Hematopoietic multipotent progenitor cell treated with erythropoietin and hydrocortisone succinate and interleukin-3 and kit ligand, for 6 days (in vitro differentiated cells): Measurements from ENCODE around the gene SLC27A1.
"Not testable (repeated sequence)": the region's sequence is repeated elsewhere in the genome, so short reads cannot be mapped to it uniquely, and the experiment has no call there.

ENCODE experiments used
- DNase-seq: peaks from one replicate; pipeline ENCODE4 v3.0.0-alpha.2; 2015

SLC27A1 gene

DNA sequence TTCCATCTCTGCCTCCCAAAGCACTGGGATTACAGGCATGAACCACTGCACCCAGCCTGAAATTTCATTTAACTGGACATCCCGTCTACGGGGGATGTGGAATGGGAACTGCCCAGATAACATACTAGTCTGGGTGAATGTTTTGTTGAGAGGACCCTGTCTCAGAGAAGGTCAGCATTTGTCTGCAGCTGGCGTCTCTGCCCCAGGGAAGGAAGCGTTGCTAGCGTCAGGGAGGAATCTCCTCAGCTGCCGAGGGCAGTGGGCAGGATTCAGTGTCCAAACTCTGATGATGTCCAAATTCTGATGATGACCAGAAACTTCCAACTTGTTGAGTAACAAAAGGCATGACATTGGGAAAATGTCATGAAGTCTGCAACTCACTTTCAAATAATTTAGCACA lies 12.7 kb upstream of the SLC27A1 start:
- DNase-seq = no peak

DNA sequence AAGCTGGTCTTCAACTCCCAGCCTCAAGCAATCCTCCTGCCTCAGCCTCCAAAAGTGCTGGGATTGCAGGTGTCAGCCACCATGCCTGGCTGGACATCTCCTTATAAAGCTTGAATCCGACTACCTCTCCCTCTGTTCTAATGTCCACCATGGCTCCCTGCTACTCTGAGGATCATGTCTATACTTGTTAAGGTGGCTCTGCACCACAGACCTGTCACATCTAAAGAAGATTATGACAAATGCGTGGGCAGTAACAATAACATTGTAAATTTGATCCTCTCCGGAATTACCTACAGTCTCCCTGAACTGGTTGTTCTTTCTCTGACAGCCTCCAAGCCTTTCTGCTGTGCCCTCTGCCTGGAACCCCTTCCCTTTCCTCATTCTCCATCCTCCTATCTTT lies 11.4 kb upstream of the SLC27A1 start:
- DNase-seq = no peak

DNA sequence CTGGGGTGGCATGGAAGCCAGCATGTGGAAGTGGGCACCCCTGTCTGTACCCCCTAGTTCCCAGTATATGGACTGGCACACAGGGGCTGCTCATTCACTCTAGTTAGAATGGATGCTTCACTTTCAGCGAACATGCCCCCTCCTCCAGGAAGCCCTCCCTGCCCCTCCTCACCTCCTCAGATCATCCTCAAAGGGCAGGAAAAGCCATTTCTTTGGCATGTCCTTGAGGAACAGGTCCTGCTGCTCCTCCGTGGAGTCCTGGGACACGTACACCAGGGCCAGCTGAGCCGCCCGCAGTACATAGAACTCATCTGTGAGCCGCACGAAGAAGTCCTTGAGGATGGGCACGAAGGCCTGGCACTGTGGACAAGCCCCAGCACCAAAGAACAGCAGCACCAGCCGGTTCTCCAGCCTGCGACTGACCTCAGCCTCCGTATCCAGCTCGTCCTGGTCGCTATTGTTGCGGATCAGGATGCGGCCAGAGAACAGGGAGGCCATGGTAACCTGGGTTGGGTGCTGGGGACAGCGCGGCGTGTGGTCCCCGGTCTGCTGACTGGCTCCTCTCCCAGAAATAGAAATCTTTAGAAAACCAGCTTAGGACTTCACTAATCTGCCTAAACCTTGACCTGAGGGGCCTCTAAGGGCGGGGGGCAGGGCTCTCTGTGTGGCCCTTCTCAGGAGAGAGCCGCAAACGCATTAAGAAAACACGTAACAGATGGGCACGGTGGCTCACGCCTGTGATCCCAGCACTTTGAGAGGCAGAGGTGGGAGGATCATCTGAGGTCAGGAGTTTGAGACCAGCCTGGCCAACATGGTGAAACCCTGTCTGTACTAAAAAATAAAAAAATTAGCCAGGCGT lies 9.7 kb upstream of the SLC27A1 start, which contains the start of gene NXNL1:
Gene NXNL1, minus strand, starts transcription at position 555 of the 859 bp plus-strand sequence. Its CDS starts 57 bp downstream, at position 498.
- no peak for DNase-seq

DNA sequence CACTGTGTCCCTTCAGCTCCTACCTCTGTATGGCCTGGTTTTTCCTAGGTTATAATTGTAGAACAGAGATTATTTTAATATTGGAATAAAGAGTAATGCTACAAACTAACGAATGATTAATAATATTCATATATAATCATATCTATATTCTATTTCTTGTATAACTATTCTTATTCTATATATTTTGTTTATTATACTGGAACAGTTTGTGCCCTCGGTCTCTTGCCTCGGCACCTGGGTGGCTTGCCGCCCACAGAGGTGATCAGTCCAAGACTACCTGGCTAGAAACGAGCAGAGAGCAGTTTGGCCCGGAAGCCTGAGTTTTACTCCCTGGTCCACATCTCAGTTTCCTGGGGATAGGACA lies 3.9 kb upstream of the SLC27A1 start:
- no peak for DNase-seq

DNA sequence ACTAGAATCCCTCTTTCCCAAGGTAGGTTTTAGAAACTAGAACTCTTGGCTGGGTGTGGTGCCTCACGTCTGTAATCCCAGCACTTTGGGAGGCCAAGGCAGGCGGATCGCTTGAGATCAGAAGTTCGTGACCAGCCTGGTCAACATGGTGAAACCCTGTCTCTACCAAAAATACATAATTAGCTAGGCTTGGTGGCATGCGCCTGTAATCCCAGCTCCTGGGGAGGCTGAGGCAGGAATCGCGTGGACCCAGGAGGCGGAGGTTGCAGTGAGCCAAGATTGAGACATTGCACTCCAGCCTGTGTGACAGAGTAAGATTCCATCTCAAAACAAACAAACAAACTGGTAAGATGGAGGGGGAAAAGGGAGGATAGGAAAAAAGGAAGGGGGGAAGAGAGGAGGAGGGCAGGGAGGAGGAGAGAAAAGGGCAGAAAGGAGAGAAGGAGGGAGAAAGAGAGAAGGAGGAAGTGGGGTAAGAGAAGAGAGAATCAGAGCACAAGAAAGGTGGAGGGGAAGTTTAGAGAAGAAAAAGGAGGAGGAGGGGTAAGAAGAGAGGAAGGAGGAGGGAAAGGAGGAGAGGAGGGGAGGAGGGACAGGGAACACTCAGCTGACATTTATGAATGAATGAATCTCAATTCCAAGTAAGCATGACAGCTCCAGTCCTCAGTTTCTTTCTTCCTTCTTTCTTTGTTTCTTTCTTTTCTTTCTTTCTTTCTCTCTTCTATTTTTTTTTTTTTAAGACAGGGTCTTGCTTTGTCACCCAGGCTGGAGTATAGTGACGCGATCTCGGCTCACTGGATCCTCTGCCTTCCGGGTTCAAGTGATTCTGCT lies 2.6 kb upstream of the SLC27A1 start:
- no peak for DNase-seq

DNA sequence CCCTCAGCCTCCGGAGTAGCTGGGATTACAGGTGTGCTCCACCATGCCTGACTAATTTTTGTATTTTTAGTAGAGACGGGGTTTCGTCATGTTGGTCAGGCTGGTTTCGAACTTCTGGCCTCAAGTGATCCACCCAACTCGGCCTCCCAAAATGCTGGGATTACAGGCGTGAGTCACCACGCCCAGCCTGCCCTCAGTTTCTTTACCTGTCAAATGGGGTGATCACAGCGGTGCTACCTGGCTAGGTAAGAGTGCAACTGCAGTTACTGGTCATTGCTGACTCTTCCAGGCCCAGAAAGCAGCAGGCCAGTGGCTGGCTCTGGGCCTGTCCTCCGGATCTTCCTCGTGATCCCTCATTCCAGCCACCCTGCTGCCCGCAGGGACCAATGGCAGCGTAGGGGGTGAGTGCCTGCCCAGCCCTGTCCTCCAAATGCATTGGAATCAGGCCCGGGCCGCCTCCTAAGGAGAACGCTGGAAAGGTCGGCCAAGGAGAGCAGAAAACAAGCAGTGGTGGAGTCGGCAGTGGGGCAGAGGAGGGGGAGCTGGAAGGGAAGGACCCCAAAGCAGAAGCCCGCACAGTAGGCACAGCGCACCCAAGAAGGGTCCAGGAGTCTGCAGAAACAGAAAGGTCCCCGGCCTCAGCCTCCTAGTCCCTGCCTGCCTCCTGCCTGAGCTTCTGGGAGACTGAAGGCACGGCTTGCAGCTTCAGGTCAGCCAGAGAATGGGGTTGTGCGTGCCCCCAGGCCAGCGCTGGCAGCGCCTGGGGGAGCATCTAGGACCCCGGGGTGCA lies 1.8 kb upstream of the SLC27A1 start:
- DNase-seq = no peak

DNA sequence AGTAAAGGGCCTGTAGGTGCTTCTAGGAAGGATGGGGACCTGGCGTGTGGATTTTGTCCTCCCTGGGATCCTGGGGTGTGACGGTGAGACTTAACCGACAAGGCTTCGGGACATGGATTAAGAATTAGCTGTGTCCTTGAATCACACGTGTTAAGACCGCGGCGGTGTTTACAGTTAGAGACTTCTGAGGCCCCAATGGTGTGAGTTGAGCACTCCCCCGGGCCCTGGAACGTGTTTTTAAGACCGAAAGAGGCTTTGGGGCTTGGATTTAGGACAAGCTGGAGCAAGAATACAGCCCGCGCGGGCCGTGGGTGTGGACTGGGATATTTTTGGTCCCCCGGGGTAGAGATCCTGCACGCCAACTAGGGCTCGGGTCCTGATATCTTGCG lies 1.2 kb upstream of the SLC27A1 start:
- DNase-seq = no peak

DNA sequence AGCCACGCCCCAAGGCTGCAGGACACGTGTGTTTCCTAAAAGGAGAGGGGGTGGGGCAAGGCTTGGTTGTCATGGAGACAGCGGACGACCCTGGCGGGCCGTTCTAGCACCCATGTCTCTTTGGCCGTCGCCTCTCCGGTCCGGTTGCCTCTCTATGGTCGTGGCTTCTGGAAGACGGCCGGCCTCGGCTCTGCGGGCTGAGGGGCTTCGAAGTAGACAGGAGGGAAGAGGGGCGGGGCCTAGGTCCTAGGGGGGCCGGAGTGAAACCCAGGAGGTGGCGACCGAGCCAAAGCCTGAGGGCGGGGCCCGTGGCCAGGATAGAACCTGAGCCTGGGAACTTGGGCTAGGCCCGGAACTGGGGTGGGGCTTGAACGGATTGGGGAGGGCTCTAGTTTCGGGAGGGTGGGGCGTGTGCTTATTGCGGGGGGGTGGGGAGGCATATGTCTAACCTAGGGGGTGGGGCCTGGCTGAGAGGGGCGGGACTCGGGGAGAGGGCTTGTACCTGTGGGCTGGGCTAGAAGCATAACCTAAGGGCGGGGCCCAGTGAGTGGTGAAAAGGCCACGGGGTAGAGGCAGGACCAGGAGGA lies 750 bp upstream of the SLC27A1 start:
- peak; percentile 98 for DNase-seq

DNA sequence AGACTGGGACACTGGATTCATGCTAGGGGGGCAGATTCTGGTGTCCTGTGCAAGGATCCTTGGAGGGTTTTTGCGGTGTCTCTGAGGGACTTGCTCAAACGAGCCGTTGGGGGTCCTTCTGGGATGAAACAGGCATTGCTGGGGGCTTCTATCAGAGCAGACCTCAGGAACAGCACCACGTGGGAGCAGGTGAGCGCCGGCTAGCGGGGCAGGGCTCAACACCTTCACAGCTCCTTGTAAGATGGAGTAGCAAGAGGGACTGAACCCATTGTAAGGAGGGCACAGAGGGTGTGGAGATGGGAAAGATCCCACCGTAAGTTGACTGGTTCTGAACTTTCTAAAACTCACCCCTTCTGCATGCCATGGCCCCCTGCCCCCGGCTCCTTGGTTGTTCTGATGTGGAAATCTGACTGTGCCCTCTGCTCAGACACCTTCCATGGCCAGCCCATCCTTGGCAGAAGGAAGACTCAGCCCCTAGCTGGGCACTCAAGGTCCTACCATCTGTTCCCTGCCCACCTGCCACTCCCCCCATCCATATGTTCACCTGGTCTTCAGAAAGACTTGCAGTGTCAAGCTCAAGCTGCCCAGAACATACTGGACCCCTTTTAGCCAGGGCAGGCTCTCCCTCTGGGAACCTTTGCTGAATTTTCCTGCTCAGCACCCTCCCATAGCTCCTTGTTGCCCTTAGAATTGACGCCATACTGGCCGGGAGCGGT lies 1.2 kb downstream of the SLC27A1 start:
- no peak for DNase-seq

DNA sequence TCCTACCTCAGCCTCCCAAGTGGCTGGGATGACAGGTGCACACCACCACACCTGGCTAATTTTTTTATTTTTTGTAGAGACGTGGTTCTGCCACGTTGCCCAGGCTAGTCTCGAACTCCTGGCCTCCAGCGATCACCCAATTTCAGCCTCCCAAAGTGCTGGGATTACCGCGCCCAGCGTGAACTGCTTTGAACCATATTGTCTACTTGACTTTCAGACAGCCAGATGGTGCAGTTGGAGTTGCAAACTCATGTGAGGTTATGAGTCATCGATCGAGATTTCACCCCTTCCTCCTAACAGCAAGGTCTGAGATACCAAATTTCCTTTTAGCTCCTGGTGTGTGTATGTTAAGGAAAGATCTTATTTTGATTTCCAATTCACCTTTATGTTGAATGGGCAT lies 2.7 kb downstream of the SLC27A1 start:
- peak; percentile 61 for DNase-seq

DNA sequence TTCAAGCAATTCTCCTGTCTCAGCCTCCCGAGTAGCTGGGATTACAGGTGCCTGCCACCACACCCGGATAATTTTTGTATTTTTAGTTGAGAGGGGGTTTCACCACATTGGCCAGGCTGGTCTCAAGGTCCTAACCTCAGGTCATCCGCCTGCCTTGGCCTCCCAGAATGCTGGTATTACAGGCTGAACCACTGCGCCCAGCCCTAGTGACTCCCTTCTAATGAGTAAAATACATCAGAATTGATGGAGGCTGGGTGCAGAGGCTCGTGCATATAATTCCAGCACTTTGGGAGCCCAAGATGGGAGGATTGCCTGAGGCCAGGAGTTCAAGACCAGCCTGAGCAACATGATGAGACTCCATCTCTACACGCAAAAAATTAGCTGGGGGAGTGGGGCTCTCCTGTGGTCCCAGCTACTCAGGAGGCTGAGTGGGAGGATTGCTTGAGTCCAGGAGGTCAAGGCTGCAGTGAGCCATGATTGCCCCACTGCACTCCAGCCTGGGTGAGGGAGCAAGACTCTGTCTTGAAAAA lies 4.8 kb downstream of the SLC27A1 start:
- DNase-seq = not testable (repeated sequence)

DNA sequence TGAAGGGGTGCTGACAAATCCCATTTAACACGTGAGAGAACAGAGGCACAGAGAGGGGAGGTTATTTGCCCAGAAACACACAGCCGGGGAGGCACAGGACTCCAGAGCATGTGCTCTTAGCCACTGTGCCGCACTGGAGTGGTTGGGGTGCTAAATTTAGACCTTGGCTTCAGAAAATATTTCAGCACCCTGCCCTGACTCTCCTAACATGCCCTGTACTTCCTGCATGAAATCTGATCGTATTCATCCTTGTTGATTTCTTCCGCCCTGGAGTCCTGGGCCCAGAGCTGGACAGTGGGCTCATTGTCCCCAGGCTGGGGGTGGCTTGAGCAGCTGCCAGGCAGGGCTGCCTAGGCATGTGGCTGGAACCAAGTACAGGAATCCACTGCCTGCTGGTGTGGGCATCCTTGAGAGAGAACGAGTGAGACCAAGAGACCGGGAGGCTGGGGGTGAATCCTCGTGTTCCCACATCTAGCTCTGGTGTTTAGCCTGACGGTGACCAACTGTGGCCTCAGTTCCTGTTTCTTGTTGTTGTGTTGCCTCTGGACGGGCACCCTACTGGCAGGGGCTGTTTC lies 5.3 kb downstream of the SLC27A1 start:
- no peak for DNase-seq

DNA sequence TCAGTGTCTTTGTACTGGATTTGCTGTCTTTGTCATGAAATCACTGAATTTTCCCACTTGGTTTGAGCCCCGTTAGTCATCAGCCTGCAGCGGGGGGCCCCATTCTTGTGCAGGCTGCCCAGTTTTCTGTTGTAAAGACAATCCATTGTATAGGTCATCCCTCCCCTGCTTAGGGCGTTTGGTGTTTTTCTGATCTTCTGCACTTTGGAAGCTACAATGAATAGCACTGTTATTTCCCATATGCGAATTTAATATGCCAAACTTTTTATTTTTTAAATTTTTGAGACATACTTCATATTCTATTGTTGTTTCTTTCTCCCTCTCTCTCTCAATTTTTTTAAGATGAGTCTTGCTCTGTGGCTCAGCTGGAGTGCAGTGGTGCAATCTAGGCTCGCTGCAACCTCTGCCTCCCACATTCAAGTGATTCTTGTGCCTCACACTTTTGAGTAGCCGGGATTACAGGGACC lies 9.0 kb downstream of the SLC27A1 start:
- DNase-seq = no peak

DNA sequence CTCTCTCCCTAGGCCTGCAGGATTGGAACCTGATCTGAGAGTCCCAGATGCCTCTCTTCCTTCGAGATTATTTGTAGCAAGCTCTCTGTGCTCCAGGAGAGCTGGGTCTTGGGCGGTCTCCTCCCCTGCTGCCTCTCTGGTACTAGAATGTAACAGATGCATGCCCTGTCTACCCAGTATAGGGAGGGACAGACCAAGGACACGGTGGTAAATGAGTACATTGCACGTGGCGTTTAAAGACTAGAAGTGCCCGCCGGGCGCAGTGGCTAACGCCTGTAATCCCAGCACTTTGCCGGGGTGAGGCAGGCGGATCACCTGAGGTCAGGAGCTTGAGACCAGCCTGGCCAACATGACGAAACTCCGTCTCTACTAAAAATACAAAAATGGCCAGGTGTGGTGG lies 11.7 kb downstream of the SLC27A1 start:
- DNase-seq = no peak

DNA sequence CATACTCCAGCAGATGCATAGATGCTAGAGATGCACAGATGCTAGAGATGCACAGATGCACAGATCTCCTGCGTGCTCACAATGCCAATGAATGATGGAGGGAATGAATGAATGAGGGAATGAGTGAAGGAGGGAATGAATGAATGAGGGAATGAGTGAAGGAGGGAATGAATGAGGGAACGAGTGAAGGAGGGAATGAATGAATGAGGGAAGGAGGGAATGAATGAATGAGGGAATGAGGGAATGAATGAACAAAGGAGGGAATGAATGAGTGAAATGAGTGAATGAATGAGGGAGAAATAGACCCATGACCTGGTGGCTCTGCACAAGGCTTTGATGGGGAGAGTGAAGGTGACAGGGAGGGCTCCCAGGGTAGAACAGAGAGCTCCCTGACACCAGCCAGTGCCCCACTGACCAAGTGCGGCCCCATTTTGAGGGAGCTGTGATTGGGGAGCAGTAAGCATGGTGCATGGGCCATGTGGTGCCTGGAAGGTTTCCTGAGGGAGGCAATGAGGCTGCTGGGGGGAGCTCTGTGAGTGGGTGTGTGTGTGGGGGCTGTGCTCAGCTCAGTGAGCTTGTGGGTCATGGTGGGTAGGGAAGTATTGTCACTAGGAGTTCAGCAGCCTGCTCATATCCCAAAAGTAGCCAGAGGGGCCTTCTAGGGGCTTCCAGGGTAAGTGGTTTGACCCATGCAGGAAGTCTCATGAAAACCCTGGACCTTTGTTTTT lies 12.7 kb downstream of the SLC27A1 start:
- DNase-seq = no peak

DNA sequence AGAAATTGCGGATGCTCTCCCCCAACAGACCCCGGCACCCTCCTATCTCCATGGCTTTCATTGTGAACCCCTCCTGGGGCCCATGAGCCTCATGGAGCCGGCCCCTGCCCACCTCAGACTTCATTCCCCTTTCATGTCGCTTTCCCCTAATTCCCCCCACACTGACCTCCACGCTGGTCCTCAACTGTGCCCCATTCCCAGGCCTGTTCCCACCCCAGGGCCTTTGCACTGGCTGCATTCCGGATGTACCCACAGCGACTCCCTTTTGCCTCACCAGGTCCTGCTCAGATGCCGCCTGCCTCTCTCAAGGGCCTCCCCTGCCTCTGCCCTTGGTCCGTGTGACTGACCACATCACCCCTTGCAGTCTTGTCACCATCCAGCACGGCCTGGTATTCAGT lies 13.3 kb downstream of the SLC27A1 start:
- no peak for DNase-seq

DNA sequence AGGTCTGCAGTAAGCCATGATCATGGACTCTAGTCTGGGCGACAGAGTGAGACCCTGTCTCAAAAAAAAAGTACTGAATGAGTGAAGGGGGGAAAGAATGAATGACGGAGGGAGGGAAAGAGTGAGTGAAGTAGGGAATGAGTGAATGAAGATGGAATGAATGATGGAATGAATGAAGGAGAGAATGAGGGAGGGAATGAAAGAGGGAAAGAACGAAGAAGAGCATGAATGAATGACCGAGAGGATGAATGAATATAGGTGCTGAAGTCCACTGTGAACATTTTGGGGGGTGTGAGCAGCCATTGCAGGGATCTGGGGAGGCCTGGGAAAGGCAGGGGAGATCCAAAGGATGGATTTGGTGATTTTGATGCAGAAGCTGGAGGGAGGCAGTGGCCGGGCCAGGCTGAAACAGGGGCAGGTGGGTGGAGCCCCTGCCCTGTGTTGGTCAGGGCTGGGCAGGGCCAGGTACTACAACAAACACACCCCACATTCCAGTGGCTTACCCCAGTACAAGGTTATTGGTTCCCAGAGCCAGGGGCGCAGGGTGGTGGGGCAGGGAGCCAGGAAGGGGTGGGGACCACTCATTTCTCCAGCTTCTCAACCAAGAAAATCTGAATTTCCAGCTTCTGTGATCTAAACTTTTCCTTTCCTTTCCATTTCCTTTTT lies 14.3 kb downstream of the SLC27A1 start:
- DNase-seq = no peak

DNA sequence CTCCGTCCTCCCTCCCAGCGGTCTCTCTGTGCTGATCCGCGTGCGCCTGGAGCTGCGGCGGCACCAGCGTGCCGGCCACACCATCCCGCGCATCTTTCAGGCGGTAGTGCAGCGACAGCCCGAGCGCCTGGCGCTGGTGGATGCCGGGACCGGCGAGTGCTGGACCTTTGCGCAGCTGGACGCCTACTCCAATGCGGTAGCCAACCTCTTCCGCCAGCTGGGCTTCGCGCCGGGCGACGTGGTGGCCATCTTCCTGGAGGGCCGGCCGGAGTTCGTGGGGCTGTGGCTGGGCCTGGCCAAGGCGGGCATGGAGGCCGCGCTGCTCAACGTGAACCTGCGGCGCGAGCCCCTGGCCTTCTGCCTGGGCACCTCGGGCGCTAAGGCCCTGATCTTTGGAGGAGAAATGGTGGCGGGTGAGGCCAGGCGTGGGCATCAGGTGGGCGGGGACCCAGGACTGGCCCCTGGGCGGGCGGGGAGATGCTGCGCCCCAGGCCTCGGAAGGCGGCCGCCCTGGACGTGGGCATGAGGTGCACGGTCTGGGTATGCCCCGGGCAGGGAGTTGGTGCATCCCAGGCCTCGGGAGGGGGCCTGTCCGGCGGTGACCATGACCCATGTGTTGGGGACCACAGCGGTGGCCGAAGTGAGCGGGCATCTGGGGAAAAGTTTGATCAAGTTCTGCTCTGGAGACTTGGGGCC lies 16.4 kb downstream of the SLC27A1 start:
- DNase-seq = no peak
